Mesodermal cell (in vitro differentiated cells): ENCODE data around the gene EIF3M.
"Not testable (repeated sequence)": the region's sequence is repeated elsewhere in the genome, so short reads cannot be mapped to it uniquely, and the experiment has no call there.

Experiments used
- H3K27ac ChIP-seq: 2 replicates; pipeline ENCODE4 v1.7.0; 2013; ENCODE audit warnings: mild to moderate bottlenecking, low read depth, low read length, moderate library complexity; ENCODE audit not compliant: severe bottlenecking
- H3K36me3 ChIP-seq: 2 replicates; pipeline ENCODE4 v1.7.1; 2013; ENCODE audit warnings: mild to moderate bottlenecking, low read length, moderate library complexity; ENCODE audit not compliant: control insufficient read depth, insufficient read depth
- H3K4me1 ChIP-seq: one replicate; pipeline ENCODE4 v1.7.1; 2013; ENCODE audit warnings: mild to moderate bottlenecking, low read length; ENCODE audit not compliant: insufficient read depth, control insufficient read depth, poor library complexity, severe bottlenecking
- H3K4me3 ChIP-seq: 2 replicates; pipeline ENCODE4 v1.7.0; 2013; ENCODE audit warnings: low read length, control low read depth, mild to moderate bottlenecking; ENCODE audit not compliant: insufficient read depth, poor library complexity, severe bottlenecking; ENCODE audit errors: extremely low read depth
- H3K9me3 ChIP-seq: 2 replicates; pipeline ENCODE4 v1.7.1; 2013; ENCODE audit warnings: mild to moderate bottlenecking, low read length, moderate library complexity; ENCODE audit not compliant: control insufficient read depth
- WGBS, 2 experiments: methylation state at CpG; one replicate each; pipeline ENCODE4 v1.1.5; 2013; ENCODE audit warnings: missing lambda C conversion rate in 2 of 2; ENCODE audit not compliant: insufficient coverage in 2 of 2; 5-methylcytosine and 5-hydroxymethylcytosine counted together

Gene EIF3M

GRCh38 chr11:32594272-32594671 is 10.6 kb downstream of the EIF3M start:
- H3K4me1 ChIP-seq = no peaks in the 10 kb centered on the region
- no peak overlapping the region for H3K4me3 ChIP-seq
- no peaks in the 10 kb centered on the region for H3K9me3 ChIP-seq
- peaks cover 75% of the 10 kb centered on the region for H3K36me3 ChIP-seq
- no peak overlapping the region for H3K27ac ChIP-seq

- not testable (repeated sequence) for H3K9me3 ChIP-seq, H3K4me3 ChIP-seq, H3K27ac ChIP-seq, H3K4me1 ChIP-seq
- WGBS, 2 experiments = 95 to 100% methylated on average over 1 to 13 of the region's 14 CpGs
- H3K36me3 ChIP-seq = peaks cover 64% of the 10 kb centered on the region
Observed at GRCh38 chr11:32596114-32596513, 12.5 kb downstream of the EIF3M start.

DNA sequence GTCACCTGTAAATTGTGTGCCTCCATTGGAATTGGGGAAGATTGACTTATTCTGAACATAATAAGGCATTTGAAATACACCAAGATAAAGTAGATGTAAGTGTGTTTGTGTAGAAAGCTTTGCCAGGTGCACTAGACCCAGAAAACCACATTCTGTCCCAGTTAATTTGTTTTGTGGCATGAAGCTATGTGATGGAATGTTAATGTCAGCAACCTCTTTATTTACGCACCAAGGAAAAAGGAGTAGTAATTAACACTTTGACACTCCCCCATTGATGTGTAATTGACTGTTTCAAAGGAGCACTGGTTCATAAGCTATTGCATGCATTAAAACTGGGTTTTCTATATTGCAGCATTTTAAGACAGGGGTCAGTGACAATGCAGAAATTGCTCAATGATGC is 14.3 kb downstream of the EIF3M start:
- no peaks in the 10 kb centered on the region for H3K4me1 ChIP-seq
- no CpG with 5 or more reads among the region's 1 CpG for WGBS, 2 experiments
- H3K9me3 ChIP-seq = no peaks in the 10 kb centered on the region
- no peak overlapping the region for H3K27ac ChIP-seq
- no peak overlapping the region for H3K4me3 ChIP-seq
- H3K36me3 ChIP-seq = peaks cover 60% of the 10 kb centered on the region

DNA sequence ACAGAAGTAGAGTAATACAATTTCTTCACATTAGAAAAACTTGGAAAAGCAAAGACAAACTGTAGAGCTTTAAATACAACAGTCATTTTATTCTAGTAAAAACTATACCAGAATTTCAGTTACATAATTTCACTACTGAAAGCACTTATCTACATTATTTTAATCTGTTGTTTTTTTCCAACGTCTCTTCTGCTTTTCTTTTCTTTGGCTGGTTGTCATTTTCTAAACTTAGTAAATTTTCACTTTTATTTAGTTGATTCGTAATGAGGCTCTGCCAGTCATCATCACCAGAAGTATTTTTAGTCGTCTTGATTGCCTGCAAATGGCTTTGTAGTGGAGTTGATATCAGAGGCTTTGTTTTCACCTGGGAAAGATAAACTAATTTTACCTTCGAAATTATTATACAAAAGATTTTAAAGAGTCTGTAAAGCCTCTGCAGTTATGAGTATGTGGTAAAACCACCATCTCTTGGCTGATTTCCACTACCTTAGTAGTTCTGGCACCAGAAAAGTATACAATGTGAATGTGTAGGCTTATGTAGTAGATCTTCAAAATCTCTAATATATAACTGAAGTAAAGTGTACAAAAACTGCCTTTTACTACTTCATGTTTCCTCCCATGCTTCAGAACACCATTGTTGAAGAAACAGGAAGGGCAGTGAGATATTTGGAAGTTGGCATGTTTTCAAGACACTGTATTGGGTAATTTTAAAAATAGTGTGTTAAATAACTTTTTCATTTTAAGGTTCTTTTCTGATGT is 19.2 kb downstream of the EIF3M start:
- Histone ChIP-seq H3K4me1 (no peaks in the 10 kb centered on the region), H3K4me3 (no peak overlapping the region), H3K36me3 (peaks cover 61% of the 10 kb centered on the region), H3K27ac (no peak overlapping the region), H3K9me3 (no peaks in the 10 kb centered on the region)
- WGBS, 2 experiments = no CpG with 5 or more reads among the region's 4 CpGs

DNA sequence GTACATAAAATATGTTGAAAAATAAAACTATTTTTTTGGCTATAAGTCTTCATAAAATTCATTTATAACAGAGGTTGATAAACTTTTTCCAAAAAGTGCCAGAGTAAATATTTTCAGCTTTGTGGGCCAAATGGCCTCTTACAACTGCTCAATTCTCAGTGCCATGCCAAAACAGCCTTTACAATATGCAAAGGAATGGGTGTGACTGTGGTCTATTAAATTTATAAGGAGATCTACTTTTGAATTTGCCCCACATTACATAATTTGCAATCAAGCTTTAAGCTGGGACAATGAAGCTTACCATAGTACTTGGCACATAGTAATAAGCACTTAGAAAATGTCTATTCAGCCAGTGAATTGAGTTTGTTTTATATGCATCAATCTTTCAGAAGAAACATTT is 22.6 kb downstream of the EIF3M start:
- H3K36me3 ChIP-seq = peaks cover 53% of the 10 kb centered on the region
- no peaks in the 10 kb centered on the region for H3K4me1 ChIP-seq
- H3K9me3 ChIP-seq = peaks cover 3% of the 10 kb centered on the region
- H3K4me3 ChIP-seq = no peak overlapping the region
- H3K27ac ChIP-seq = no peak overlapping the region

- not testable (repeated sequence) for H3K27ac ChIP-seq, H3K4me1 ChIP-seq, H3K9me3 ChIP-seq, H3K4me3 ChIP-seq
- 88 to 100% methylated on average over 2 of the region's 4 CpGs for WGBS, 2 experiments
- H3K36me3 ChIP-seq = peaks cover 32% of the 10 kb centered on the region
Observed at GRCh38 chr11:32608826-32609225, 25.2 kb downstream of the EIF3M start.

DNA sequence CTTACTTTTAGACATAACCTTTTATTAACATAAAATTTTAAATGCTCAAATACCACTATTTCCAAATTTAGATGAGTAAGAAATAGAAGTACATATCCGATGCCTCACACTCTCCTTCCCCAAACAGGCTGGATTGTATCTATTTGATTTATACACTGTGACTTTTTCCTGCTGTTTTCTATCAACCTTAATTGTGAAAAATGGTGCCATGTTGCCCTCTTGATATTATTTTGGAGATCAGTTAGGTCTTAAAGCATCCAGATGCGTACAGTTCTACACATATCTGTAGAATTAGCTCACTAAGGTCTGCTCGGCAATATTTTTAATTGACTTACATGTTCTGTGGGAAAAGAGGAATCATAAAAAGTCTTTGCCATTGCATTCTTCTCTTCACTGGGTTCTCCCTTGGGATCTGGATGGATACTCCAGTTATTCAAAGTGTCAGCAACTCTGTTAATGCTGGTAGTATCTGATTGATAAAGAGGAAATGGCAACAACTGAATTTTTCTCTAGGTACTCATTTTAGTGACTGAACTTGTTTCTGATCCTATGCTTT is 27.2 kb downstream of the EIF3M start:
- Histone ChIP-seq H3K4me1 (no peaks in the 10 kb centered on the region), H3K36me3 (peaks cover 12% of the 10 kb centered on the region), H3K27ac (no peak overlapping the region), H3K4me3 (no peak overlapping the region), H3K9me3 (peaks cover 3% of the 10 kb centered on the region)
- 80% methylated on average over 1 of the region's 3 CpGs; no CpG with 5 or more reads in 1 of the 2 experiments for WGBS, 2 experiments

- Histone ChIP-seq H3K4me3 (no peak overlapping the region), H3K9me3 (peaks cover 2% of the 10 kb centered on the region), H3K36me3 (no peaks in the 10 kb centered on the region), H3K27ac (no peak overlapping the region), H3K4me1 (no peaks in the 10 kb centered on the region)
- 100% methylated on average over 2 to 3 of the region's 4 CpGs for WGBS, 2 experiments
Observed at GRCh38 chr11:32613500-32614151, 30.0 kb downstream of the EIF3M start.

DNA sequence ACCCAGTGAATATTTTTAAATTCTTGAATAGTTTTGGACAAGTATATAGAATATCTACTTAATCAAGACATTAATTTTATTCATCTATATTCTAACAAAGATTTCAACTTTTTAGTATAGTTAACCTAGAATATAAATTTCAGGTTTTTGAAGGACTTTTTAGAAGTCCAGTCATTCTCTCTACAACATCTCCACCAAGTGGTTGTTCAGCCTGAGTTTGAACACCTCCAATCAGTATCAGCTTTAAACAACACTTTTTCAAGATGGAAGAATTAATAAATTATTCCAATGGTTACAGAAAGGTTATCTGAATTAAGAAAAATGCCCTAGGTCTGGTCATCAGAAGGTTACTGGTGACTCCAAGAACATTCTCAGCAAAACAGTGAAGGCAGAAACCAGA is 31.8 kb downstream of the EIF3M start:
- no peaks in the 10 kb centered on the region for H3K36me3 ChIP-seq
- H3K4me3 ChIP-seq = no peak overlapping the region

DNA sequence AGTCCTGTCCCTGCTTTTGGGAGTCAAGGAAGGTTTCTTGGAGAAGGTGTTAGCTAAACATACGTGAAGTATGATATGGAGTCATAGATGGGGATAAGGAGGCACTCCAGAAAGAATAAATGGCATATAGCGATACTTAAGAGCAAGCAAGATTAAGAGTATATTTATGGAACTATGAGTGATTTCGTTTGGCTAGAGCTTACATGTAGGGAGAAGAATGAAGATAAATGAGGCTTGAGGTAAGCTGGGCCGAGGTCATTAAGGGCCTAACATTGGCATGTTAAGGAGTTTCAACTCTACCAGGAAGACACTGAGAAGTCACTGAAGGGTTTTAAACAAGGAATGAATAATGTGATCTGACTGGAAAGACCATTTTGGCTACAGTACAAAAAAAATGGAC is 33.3 kb downstream of the EIF3M start:
- no peaks in the 10 kb centered on the region for H3K9me3 ChIP-seq
- 80 to 91% methylated on average over 4 of the region's 4 CpGs for WGBS, 2 experiments
- H3K27ac ChIP-seq = no peak overlapping the region
- H3K4me1 ChIP-seq = no peaks in the 10 kb centered on the region
- H3K4me3 ChIP-seq = no peak overlapping the region
- H3K36me3 ChIP-seq = no peaks in the 10 kb centered on the region

More for the DNA sequence above, 31.8 kb downstream of the EIF3M start:
- H3K9me3 ChIP-seq = no peaks in the 10 kb centered on the region
- no peaks in the 10 kb centered on the region for H3K4me1 ChIP-seq
- no peak overlapping the region for H3K27ac ChIP-seq

- no peaks in the 10 kb centered on the region for H3K9me3 ChIP-seq
- H3K4me3 ChIP-seq = no peak overlapping the region
- H3K36me3 ChIP-seq = no peaks in the 10 kb centered on the region
- H3K4me1 ChIP-seq = no peaks in the 10 kb centered on the region
- no peak overlapping the region for H3K27ac ChIP-seq
Observed at GRCh38 chr11:32630844-32631243, 47.2 kb downstream of the EIF3M start.
